Gastroesophageal sphincter (tissue), 4 donors: Measurements from ENCODE around the gene EGFL8. TPM values are rescaled to one million over a fixed set of nuclear protein-coding genes. Genes with fewer than 3 reads are reported as not detected.

Experiments
- ATAC-seq: fragments of 150-250 bp; one replicate; pipeline ENCODE4 v1.9.1; 2016; ENCODE audit warnings: mild to moderate bottlenecking, moderate library complexity
- H3K27ac ChIP-seq, 4 donors: fragments of 200-600 bp; sonication (generic) in 3 of 4; 1 replicate in 3 of 4; 2 replicates in 1 of 4; pipeline ENCODE4 v1.5.1; 2016 to 2019
- H3K27me3 ChIP-seq: fragments of 200-600 bp; sonication (generic); one replicate; pipeline ENCODE4 v1.5.1; 2019
- H3K36me3 ChIP-seq, 2 donors: fragments of 200-600 bp; sonication (generic); one replicate each; pipeline ENCODE4 v1.5.1; 2019; ENCODE audit warnings: control low read depth in 1 of 2
- H3K4me1 ChIP-seq, 3 donors: fragments of 200-600 bp; sonication (generic); 1 replicate in 2 of 3; 2 replicates in 1 of 3; pipeline ENCODE4 v1.5.1; 2016 to 2019; ENCODE audit warnings: control low read depth in 2 of 3
- H3K4me3 ChIP-seq, 2 donors: fragments of 200-600 bp; sonication (generic); one replicate each; pipeline ENCODE4 v1.5.1; 2019; ENCODE audit warnings: mild to moderate bottlenecking in 1 of 2, moderate library complexity in 1 of 2
- H3K9me3 ChIP-seq, 3 donors: fragments of 200-600 bp; sonication (generic); one replicate each; pipeline ENCODE4 v1.5.1; 2017 to 2019; ENCODE audit warnings: control low read depth in 2 of 3
- EP300 ChIP-seq: sonication (generic); formaldehyde crosslinking; IDR thresholded peaks from one replicate; pipeline ENCODE4 v1.6.1; 2017; ENCODE audit warnings: antibody characterized with exemption, mild to moderate bottlenecking
- POLR2A ChIP-seq, 2 donors: fragments of 450-650 bp; IDR thresholded peaks; one replicate each; pipeline ENCODE4 v1.6.1; 2017; ENCODE audit warnings: antibody characterized with exemption in 2 of 2, mild to moderate bottlenecking in 2 of 2, moderate library complexity in 1 of 2
- POLR2AphosphoS5 ChIP-seq: sonication (generic); formaldehyde crosslinking; IDR thresholded peaks from one replicate; pipeline ENCODE4 v1.6.1; 2017; ENCODE audit warnings: antibody characterized with exemption
- whole genome bisulfite sequencing, 2 donors: methylation state at CpG; one replicate each; pipeline ENCODE4 v1.1.5; 2018; ENCODE audit warnings: low coverage in 1 of 2; 5-methylcytosine and 5-hydroxymethylcytosine counted together
- total RNA-seq, 4 donors: library from RNA; depleted of rRNA; stranded (reverse); fragments of >200 nt; gene quantifications; one replicate each; pipeline ENCODE4 v1.1.0, GENCODE V29; 2016
- TF ChIP-seq, protein P1 (sequence below), 4 experiments: fragments of 200-600 bp in 2 of 4; fragments of 450-650 bp in 2 of 4; sonication (generic) in 1 of 4; IDR thresholded peaks; one replicate each; pipeline ENCODE4 v1.5.1; 2017 to 2019; ENCODE audit warnings: antibody characterized with exemption in 4 of 4, mild to moderate bottlenecking in 2 of 4, moderate library complexity in 2 of 4

EGFL8 gene
- total RNA-seq, 4 donors from 2014 or later: 5.0 to 15.1 (median 10.1) TPM

DNA sequence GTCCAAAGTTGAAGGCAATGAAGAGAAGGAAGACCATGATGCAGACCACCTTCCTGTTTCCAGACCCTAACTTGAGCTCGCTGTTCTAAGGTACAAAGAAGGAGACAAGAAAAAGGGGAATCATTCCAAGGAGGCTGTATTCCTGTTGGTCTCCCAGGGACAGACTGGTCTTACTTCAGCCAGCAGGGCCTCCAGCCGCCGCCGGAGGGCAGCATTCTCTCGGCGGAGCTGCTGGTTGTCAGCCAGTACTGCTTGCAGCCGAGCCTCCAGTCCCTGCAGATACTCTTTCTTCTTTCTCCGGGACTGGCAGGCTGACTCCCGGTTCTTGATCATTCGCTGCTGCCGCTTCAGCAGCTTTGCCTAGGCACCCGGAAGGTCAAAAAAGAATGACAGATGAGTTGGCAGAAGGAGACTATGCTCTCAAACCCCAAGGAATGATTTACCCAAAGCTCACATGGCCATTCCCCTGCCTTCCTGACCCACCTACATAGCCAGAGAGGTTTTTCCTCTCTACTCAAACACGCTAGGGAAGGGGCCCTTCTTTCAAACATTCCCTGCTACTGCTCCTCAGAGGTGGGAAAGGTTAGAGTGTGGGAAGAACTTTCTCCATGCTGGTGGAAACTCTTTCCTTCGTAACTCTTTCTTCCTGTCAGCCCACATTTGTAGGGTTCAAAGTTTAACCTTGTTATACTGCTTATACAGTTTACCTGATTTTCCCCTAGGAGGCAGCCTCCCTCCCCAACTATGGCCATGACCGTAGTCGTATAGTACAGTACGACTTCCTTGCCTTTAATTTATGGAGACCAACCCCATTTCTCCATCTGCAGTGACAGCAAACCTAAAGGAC, 45.4 kb upstream of the EGFL8 start:
- peaks cover 0 to 32% (median 10%) of the 10 kb centered on the region in 3 donors for H3K4me1 ChIP-seq
- 21 to 40% methylated on average over 3 to 11 of the region's 17 CpGs for WGBS, 2 donors
- TF ChIP-seq POLR2A (IDR thresholded peaks at IDR 0.05) (no peak), POLR2AphosphoS5 (no peak)
- TF ChIP-seq, protein P1, sequence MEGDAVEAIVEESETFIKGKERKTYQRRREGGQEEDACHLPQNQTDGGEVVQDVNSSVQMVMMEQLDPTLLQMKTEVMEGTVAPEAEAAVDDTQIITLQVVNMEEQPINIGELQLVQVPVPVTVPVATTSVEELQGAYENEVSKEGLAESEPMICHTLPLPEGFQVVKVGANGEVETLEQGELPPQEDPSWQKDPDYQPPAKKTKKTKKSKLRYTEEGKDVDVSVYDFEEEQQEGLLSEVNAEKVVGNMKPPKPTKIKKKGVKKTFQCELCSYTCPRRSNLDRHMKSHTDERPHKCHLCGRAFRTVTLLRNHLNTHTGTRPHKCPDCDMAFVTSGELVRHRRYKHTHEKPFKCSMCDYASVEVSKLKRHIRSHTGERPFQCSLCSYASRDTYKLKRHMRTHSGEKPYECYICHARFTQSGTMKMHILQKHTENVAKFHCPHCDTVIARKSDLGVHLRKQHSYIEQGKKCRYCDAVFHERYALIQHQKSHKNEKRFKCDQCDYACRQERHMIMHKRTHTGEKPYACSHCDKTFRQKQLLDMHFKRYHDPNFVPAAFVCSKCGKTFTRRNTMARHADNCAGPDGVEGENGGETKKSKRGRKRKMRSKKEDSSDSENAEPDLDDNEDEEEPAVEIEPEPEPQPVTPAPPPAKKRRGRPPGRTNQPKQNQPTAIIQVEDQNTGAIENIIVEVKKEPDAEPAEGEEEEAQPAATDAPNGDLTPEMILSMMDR (IDR thresholded peaks at IDR 0.05): peak in 3 of 4 experiments; percentile 92 to 95 (median 92)
- no peaks in the 10 kb centered on the region for H3K27me3 ChIP-seq
- H3K4me3 ChIP-seq: no peak overlapping the region
- peak overlapping the region in 3 of 4 donors; percentile 62 to 86 (median 73) for H3K27ac ChIP-seq
- peaks cover 0 to 91% of the 10 kb centered on the region in 2 donors for H3K36me3 ChIP-seq
- H3K9me3 ChIP-seq: no peaks in the 10 kb centered on the region
- peak; percentile 73 for ATAC-seq

DNA sequence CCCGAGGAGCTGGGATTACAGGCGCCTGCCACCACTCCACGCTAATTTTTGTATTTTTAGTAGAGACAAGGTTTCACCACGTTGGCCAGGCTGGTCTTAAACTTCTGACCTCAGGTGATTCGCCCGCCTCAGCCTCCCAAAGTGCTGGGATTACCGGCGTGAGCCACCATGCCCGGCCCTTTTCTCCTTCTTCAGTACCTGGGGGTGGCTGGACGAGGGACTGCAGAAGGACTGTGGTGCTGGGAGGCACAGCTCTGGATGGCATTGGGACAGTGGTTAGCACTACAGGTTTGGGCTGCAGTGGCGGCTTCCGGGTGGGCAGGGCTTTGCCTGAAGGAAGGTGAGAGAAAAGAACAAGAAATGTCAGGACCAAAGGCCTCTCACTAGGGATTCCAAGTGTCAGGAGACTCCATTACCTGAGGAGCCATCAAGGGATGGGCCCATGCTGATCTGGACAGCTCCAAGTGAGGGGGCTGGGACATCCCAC, 43.8 kb upstream of the EGFL8 start:
- no peak overlapping the region for H3K4me3 ChIP-seq
- H3K36me3 ChIP-seq: peaks cover 0 to 97% of the 10 kb centered on the region in 2 donors
- WGBS, 2 donors: 80% methylated on average over 1 of the region's 12 CpGs; no CpG with 5 or more reads in 1 of the 2 donors
- no peaks in the 10 kb centered on the region for H3K9me3 ChIP-seq
- no peak for ATAC-seq
- no peak overlapping the region for H3K27ac ChIP-seq
- H3K27me3 ChIP-seq: no peaks in the 10 kb centered on the region
- TF ChIP-seq, protein P1 (IDR thresholded peaks at IDR 0.05): no peak
- TF ChIP-seq POLR2AphosphoS5 (no peak), POLR2A (IDR thresholded peaks at IDR 0.05) (no peak), EP300 (no peak)
- H3K4me1 ChIP-seq: peaks cover 0 to 28% (median 6%) of the 10 kb centered on the region in 3 donors

DNA sequence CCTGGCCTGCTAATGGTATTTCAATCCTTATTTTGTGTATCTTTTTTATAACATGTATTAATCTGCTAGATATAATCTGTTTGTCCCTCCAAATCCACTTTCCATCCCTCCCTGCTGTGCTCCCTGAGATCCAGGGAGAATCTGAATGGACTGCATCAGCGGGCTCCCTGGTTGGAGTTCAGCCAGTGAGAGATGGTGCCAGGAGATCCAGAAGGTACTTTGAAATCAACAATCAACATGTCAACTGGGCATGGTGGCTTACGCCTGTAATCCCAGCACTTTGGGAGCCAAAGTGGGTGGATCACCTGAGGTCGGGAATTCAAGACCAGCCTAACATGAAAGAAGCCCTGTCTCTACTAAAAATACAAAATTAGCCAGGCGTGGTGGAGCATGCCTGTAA, 40.7 kb upstream of the EGFL8 start:
- ATAC-seq: no peak
- WGBS, 2 donors: 72% methylated on average over 4 of the region's 4 CpGs; no CpG with 5 or more reads in 1 of the 2 donors
- TF ChIP-seq, protein P1 (IDR thresholded peaks at IDR 0.05): no peak
- TF ChIP-seq POLR2AphosphoS5 (no peak), EP300 (no peak), POLR2A (IDR thresholded peaks at IDR 0.05) (no peak)
- no peaks in the 10 kb centered on the region for H3K9me3 ChIP-seq
- no peak overlapping the region for H3K4me3 ChIP-seq
- H3K36me3 ChIP-seq: peaks cover 0 to 80% of the 10 kb centered on the region in 2 donors
- no peak overlapping the region for H3K27ac ChIP-seq
- H3K27me3 ChIP-seq: no peaks in the 10 kb centered on the region
- H3K4me1 ChIP-seq: peaks cover 0 to 47% (median 21%) of the 10 kb centered on the region in 3 donors

DNA sequence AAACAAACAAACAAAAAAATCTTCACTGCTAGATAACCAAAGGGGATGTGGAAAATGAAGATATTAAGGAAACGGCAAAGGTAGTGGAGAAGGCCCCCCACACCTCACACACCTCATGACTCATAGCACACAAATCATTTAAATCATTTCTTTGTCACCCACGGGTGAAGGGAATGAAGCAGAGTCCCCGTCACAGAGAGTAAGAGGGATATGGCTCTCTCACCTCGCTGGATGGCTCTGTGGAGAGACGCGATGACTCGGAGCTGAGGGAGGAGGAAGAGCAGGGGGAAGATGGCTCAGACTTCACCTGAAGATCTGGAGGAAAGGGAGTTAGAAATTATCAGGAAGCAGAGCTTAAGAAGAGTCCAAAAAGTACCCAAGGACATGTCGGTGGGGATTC, 37.5 kb upstream of the EGFL8 start:
- H3K27ac ChIP-seq: peak overlapping the region in 2 of 4 donors; percentile 92 to 93
- ATAC-seq: no peak
- H3K9me3 ChIP-seq: no peaks in the 10 kb centered on the region
- peaks cover 0 to 51% of the 10 kb centered on the region in 2 donors for H3K36me3 ChIP-seq
- TF ChIP-seq, protein P1 (IDR thresholded peaks at IDR 0.05): no peak
- TF ChIP-seq POLR2A (IDR thresholded peaks at IDR 0.05): no peak
- no peak for TF ChIP-seq EP300
- TF ChIP-seq POLR2AphosphoS5: no peak
- peaks cover 7 to 50% (median 24%) of the 10 kb centered on the region in 3 donors for H3K4me1 ChIP-seq
- no peaks in the 10 kb centered on the region for H3K27me3 ChIP-seq
- H3K4me3 ChIP-seq: peak overlapping the region in 1 of 2 donors; percentile 89
- WGBS, 2 donors: 48 to 61% methylated on average over 8 of the region's 8 CpGs

DNA sequence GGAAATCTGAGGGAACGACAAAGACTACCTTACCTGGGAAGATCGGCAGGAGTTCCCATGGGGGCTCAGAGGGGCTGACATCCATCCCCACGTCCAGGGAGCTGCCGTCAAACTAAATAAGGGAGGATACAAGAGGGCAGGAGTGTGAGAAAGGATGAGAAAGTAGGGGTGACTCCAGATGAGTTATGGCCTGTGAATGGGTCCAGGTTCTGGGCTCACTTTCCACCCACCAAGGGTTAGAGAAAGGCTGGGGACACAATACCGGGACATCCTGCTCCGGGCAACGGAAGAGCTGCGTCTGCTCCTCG, 37.0 kb upstream of the EGFL8 start:
- ATAC-seq: no peak
- H3K4me3 ChIP-seq: peak overlapping the region; percentile 55 to 89
- H3K4me1 ChIP-seq: peaks cover 7 to 50% (median 24%) of the 10 kb centered on the region in 3 donors
- 2 to 3% methylated on average over 9 of the region's 9 CpGs for WGBS, 2 donors
- peaks cover 0 to 46% of the 10 kb centered on the region in 2 donors for H3K36me3 ChIP-seq
- no peaks in the 10 kb centered on the region for H3K9me3 ChIP-seq
- peak overlapping the region in 3 of 4 donors; percentile 91 to 93 (median 92) for H3K27ac ChIP-seq
- H3K27me3 ChIP-seq: no peaks in the 10 kb centered on the region
- no peak for TF ChIP-seq POLR2AphosphoS5
- TF ChIP-seq, protein P1 (IDR thresholded peaks at IDR 0.05): no peak
- no peak for TF ChIP-seq EP300
- TF ChIP-seq POLR2A (IDR thresholded peaks at IDR 0.05): no peak
